Astrocyte of the spinal cord (primary cell): ENCODE data around the gene OLA1.
A peak's percentile ranks its signal among the peaks of the same experiment; 100 is the strongest.

ENCODE experiments used
- DNase-seq: peaks from one replicate; pipeline ENCODE4 v3.0.0; 2011; ENCODE audit warnings: low read depth, low spot score
- H3K4me3 ChIP-seq: 2 replicates; pipeline ENCODE4 v1.5.1; 2011; ENCODE audit warnings: low read depth, mild to moderate bottlenecking, low read length, moderate library complexity
- in situ Hi-C: cut with HindIII; loops from 2 replicates; pipeline ENCODE4 v1.10.0; 2017; ENCODE audit warnings: low sequenced_read_pairs
- TF ChIP-seq, protein P1 (sequence below): IDR thresholded peaks from 2 replicates; pipeline ENCODE4 v1.5.1; 2012; ENCODE audit warnings: low read depth, mild to moderate bottlenecking, low read length, inconsistent platforms

The OLA1 gene

GRCh38 chr2:174169372-174169771, 79.0 kb downstream of the OLA1 start:
- H3K4me3 ChIP-seq, result no peak overlapping the region
- TF ChIP-seq, protein P1, sequence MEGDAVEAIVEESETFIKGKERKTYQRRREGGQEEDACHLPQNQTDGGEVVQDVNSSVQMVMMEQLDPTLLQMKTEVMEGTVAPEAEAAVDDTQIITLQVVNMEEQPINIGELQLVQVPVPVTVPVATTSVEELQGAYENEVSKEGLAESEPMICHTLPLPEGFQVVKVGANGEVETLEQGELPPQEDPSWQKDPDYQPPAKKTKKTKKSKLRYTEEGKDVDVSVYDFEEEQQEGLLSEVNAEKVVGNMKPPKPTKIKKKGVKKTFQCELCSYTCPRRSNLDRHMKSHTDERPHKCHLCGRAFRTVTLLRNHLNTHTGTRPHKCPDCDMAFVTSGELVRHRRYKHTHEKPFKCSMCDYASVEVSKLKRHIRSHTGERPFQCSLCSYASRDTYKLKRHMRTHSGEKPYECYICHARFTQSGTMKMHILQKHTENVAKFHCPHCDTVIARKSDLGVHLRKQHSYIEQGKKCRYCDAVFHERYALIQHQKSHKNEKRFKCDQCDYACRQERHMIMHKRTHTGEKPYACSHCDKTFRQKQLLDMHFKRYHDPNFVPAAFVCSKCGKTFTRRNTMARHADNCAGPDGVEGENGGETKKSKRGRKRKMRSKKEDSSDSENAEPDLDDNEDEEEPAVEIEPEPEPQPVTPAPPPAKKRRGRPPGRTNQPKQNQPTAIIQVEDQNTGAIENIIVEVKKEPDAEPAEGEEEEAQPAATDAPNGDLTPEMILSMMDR, result no peak
- no peak for DNase-seq
- in situ Hi-C loops, result no loop called here

DNA sequence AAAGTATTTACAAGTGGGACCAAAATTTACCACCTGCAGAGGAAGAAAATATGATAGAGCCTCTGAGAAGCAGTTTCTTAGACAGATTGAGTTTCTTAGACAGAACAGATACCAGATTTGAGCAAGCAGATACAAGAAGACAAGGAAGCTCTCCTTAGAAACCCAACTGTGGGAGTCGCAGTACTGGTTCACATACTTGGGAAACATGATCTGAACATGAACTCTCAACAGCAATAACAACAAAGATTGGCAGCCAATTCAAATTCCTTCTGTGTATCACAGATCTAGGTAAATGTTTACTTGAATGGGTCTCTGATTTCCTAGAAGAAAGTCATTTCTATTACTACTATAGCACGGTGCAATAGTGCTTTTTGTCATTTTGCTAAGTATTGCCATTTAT, 82.1 kb downstream of the OLA1 start:
- H3K4me3 ChIP-seq, result no peak overlapping the region
- in situ Hi-C loops, result no loop called here
- TF ChIP-seq, protein P1, result no peak
- no peak for DNase-seq

GRCh38 chr2:174161490-174161889, 86.8 kb downstream of the OLA1 start:
- TF ChIP-seq, protein P1, result no peak
- no peak for DNase-seq
- in situ Hi-C loops, result no loop called here
- no peak overlapping the region for H3K4me3 ChIP-seq

DNA sequence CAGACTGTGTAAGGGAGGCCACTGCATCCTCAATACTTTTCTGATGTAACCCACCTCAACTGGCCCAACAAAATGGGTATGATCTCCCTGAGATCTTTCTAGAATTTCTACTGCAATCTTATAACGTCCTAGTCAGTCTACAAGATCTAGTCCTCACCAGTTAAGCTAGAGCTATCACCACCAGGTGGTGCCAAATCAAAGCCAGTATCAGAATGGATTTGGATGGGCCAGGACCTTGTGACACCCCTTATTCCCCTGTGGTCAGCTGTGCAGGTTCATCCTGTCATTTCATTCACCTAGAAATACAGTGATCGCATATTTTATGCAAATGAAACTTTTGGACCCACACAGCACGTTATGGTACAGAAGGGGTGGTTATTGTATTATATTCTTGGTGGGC, 90.3 kb downstream of the OLA1 start:
- in situ Hi-C loops, result no loop called here
- TF ChIP-seq, protein P1, result peak; percentile 63
- no peak overlapping the region for H3K4me3 ChIP-seq
- DNase-seq, result peak; percentile 33

DNA sequence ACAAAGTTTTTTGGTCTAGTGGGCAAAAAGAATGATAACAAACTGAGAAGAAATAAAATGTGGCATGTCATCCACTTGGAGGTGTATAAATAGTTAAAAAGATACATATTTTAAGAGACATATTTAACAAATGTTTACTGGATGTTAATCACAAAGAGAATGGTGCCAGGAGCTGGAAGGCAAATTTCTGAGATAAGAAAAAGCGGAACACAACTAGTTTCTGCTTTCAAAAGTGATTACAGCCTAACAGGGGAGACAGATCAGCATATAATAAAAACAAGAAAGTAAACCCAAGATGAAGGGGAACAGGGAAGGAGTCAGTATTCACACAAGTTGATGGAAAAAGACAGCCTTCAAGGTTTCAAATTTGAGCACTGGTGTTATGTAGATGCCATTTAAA, 91.3 kb downstream of the OLA1 start:
- DNase-seq, result no peak
- no peak overlapping the region for H3K4me3 ChIP-seq
- in situ Hi-C loops, result no loop called here
- TF ChIP-seq, protein P1, result no peak

GRCh38 chr2:174153757-174154680, 94.3 kb downstream of the OLA1 start:
- H3K4me3 ChIP-seq, result no peak overlapping the region
- TF ChIP-seq, protein P1, result no peak
- in situ Hi-C loops, result no loop called here
- peak; percentile 69 for DNase-seq
